ENCODE data around the gene DTX1.

DNA sequence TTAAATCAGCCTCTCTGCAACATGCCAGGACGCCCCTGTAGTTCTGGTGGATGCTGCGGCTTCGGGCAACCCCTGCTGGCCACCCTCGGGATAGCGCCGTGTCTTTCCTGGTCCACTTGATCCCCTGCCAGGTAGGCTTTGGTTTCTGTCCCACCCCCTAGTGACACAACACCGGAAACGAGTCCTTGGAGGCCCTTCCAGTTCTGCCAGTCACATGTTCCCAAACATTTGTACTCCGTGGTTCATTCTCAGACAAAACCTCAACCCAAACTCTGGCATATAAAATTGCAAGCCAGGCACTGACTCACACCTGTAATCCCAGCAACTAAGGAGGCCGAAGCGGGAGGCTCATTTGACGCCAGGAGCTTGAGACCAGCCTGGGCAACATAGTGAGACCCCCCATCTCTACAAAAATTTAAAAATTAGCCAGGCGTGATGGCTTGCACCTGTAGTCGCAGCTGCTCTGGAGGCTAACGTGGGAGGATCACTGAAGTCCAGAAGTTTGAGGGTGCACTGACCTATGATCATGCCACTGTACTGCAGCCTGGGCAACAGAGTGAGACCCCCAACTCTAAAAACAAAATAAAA is 42.0 kb downstream of the DTX1 start:
- TF ChIP-seq, protein P1, sequence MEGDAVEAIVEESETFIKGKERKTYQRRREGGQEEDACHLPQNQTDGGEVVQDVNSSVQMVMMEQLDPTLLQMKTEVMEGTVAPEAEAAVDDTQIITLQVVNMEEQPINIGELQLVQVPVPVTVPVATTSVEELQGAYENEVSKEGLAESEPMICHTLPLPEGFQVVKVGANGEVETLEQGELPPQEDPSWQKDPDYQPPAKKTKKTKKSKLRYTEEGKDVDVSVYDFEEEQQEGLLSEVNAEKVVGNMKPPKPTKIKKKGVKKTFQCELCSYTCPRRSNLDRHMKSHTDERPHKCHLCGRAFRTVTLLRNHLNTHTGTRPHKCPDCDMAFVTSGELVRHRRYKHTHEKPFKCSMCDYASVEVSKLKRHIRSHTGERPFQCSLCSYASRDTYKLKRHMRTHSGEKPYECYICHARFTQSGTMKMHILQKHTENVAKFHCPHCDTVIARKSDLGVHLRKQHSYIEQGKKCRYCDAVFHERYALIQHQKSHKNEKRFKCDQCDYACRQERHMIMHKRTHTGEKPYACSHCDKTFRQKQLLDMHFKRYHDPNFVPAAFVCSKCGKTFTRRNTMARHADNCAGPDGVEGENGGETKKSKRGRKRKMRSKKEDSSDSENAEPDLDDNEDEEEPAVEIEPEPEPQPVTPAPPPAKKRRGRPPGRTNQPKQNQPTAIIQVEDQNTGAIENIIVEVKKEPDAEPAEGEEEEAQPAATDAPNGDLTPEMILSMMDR (IDR thresholded peaks at IDR 0.05) = peak in 6 of 7 experiments; percentile 59 to 88 (median 84)
- TF ChIP-seq POLR2A (IDR thresholded peaks at IDR 0.05) = no peak

Data from stomach (tissue), 4 donors.